KOPT-K1 (cell line): ENCODE results near the gene AMH.

ENCODE experiments used
- H3K27ac ChIP-seq: fragments of 200-600 bp; sonication (generic); 2 replicates; pipeline ENCODE4 v1.5.1; 2016; ENCODE audit warnings: antibody characterized with exemption, mild to moderate bottlenecking, low read depth, low read length; ENCODE audit not compliant: poor library complexity, severe bottlenecking
- H3K36me3 ChIP-seq: fragments of 200-600 bp; sonication (generic); 2 replicates; pipeline ENCODE4 v1.5.1; 2017; ENCODE audit warnings: antibody characterized with exemption, mild to moderate bottlenecking, low read length, moderate library complexity; ENCODE audit not compliant: insufficient read depth
- H3K9me3 ChIP-seq: fragments of 200-600 bp; sonication (generic); 2 replicates; pipeline ENCODE4 v1.5.1; 2017; ENCODE audit warnings: antibody characterized with exemption, low read length, mild to moderate bottlenecking; ENCODE audit not compliant: insufficient read depth, poor library complexity, severe bottlenecking

AMH gene

DNA sequence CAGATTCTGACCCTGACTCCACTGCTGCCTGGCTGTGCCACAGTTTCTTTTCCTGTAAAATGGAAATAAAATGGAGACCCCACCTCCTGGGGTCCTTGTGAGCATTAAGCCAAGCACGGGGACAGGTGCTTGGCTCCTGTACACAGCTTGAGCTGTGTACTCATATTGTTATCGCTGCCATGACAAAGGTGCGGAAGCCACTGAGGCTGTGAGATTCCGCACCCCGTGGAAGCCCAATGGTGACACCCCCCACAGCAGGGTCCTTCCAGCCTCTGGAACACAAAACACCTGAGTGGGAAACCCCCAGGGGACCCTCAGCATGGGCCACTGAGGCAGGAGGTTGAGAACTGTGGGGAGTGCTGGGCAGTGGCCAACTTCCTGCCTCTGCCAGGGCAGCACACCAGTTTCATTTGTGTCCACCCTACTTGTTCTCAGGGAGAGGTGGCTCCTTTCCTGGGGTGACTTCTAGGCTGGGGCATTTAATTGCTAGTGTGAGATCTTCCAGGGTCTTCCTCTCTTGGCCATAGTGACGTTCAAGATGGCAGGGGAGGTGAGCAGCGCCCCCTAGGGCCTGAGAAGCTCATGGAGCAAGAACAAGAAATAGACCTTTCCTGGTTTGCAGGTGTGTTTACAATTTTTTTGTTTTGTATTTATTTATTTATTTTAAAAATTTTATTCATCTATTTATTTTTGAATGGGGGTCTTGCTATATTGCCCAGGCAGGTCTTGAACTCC, 12.5 kb downstream of the AMH start:
- Histone ChIP-seq H3K36me3 (no peaks in the 10 kb centered on the region), H3K9me3 (no peaks in the 10 kb centered on the region), H3K27ac (no peak overlapping the region)

DNA sequence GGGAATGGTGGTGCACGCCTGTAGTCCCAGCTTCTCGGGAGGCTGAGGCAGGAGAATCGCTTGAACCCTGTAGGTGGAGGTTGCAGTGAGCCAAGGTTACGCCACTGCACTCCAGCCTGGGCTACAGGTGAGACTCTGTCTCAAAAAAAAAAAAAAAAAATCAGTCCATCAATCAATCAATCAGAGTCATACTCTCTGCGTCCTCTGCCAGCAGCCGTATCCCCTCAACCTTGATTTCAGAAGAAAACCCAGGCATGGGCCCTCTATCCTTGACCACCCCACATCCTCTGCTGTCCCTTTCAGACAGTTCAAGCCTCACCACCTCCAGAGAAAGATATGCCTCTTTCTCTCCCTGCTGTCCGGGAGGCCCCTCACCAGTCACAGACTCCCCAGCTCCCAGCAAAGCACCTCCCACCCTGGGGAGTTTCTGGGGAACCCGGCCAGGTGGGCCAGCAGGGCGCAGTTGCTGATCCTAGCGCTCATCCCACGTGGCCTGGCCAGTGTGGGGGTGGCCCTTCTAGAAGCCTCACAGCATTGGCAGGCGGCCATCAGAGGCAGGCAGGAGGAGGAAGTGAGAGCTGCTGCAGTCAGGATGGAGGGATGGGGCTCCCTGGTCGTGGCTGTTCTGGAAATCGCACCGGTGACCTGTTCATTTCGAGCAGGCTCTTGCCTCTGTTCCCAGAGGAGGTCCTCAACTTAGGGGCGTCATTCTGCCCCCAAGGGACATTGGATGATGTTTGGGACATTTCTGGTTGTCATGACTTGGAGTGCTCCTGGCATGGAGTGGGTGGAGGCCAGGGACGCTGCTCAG, 17.3 kb downstream of the AMH start:
- H3K27ac ChIP-seq, result no peak overlapping the region
- no peaks in the 10 kb centered on the region for H3K9me3 ChIP-seq
- peaks cover 4% of the 10 kb centered on the region for H3K36me3 ChIP-seq

DNA sequence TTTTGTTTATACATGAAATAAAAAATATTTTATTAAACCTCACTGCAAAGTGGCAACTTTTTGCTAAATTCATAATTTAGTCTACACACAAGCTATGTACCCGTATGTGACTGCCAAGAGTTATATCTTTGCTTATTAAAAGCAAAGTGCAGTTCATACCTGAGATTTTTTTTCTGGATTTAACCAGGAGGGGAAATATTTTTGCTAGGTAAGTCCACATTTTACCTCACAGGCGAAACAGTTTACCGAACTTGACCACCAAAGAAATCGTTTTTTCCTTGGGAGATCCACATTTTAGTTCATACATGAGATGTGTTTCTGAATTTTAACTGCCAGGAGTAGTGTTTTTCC, 19.3 kb downstream of the AMH start:
- Histone ChIP-seq H3K9me3 (no peaks in the 10 kb centered on the region), H3K36me3 (peaks cover 25% of the 10 kb centered on the region), H3K27ac (peak overlapping the region; percentile 57)

DNA sequence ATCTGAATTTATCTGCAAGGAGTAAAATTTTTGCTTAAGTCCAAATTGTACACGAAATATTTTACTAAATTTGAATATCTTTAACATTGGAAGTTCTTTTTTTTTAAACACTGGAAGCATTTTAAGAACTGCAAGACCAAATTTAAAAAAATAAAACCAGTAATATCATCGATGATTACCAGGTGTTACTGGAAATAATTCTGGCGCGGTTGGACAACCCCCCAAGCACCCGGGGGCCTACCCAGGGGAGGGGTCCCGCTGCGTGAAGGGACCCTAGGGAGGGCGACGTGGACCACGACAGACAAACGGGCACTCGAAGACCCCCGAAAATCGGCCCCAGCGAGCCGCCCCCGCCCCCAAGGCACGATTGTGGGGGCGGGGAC, 19.7 kb downstream of the AMH start:
- peaks cover 25% of the 10 kb centered on the region for H3K36me3 ChIP-seq
- H3K9me3 ChIP-seq, result no peaks in the 10 kb centered on the region
- peak overlapping the region; percentile 57 for H3K27ac ChIP-seq

DNA sequence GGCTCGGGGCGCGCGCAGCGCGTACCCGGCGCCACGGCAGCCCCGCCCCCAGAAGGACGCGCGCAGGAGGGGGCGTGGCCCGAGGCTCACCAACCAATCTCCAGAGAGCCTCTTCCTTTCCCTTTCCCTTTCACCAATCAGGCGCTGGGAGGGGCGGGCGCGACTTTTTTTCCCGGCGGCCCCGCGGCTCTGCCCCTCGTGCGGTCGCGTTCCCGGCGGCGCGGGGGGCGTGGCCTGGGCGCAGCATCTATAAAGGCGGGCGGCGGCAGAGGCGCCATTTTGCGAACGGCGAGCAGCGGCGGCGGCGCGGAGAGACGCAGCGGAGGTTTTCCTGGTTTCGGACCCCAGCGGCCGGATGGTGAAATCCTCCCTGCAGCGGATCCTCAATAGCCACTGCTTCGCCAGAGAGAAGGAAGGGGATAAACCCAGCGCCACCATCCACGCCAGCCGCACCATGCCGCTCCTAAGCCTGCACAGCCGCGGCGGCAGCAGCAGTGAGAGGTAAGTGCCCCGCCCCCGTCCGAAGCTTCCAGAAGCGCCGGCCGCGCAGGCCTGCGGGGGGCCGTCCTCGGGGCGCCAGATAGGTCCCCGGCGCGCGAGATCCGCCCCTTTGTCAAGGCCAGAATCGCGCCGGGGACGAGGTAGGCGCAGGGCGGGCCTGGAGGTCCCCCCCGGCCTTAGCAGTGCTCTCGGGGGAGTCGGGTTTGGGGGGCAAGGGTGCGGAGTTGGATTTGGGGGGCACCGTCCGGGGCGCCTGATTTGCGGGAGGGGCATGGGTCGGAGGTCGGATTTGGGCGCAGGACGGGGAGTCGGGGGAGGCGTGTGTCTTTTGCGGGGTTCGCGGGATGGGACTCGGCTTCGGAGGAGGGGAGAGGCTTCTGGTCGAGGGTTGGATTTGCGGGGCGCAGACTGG, 20.4 kb downstream of the AMH start:
- Histone ChIP-seq H3K9me3 (no peaks in the 10 kb centered on the region), H3K36me3 (peaks cover 31% of the 10 kb centered on the region)

DNA sequence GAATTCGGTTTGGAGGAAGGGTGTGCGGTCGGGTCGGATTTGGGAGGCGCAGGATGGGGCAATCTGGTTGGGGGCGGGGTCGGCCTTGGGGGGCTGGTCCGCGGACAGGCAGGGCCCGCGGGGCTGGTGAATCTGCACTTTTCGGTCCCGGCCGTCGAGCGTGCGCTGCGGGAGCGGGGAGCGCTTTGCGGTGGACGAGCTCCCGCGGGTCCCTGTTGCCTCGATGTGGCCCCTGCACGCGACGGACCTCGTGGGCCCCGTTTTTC, 21.0 kb downstream of the AMH start:
- Histone ChIP-seq H3K27ac (peak overlapping the region; percentile 87), H3K36me3 (peaks cover 35% of the 10 kb centered on the region), H3K9me3 (no peaks in the 10 kb centered on the region)

More for the DNA sequence above, 20.4 kb downstream of the AMH start:
- H3K27ac ChIP-seq, result peak overlapping the region; percentile 87

DNA sequence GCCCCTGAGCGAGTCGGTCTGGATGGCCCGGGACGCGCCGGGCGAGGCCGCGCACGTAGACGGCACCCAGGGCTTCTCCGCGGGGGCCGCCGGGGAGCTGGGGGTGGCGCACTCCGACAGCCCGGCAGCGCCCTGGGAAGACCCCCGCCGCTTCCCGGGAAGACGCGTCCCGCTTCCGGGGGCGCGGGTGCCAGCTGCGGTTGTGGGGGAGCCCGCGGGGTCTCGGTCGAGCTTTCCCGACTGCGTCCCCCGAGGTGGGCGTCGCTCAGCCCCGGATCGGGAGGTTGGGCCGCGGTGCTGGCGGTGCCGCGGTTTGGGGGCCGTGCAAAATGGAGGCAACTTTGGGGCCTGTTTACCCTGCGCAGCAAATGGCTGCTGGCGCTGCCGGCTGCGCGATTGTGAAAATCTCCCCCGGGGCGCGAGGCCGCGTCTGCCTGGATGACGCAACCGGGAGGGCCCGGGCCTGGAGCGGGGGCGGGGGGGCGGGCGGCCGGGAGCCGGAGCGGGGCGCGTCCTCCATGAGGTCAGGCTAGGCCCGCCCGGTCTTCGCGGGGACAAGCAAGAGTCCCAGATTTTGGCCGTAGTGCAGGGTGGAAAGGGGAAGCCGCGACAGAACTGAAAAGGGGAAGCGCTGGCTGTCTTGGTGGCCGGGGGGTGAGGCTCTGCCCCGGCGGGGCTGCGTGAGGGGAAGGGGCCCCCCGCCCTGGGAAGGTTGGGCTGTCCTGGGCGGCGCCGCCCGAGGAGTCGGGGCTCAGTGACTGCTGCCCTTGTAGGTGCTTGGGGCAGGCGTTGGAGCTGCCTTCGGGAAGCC, 21.5 kb downstream of the AMH start:
- Histone ChIP-seq H3K27ac (peak overlapping the region; percentile 87), H3K9me3 (no peaks in the 10 kb centered on the region), H3K36me3 (peaks cover 41% of the 10 kb centered on the region)

DNA sequence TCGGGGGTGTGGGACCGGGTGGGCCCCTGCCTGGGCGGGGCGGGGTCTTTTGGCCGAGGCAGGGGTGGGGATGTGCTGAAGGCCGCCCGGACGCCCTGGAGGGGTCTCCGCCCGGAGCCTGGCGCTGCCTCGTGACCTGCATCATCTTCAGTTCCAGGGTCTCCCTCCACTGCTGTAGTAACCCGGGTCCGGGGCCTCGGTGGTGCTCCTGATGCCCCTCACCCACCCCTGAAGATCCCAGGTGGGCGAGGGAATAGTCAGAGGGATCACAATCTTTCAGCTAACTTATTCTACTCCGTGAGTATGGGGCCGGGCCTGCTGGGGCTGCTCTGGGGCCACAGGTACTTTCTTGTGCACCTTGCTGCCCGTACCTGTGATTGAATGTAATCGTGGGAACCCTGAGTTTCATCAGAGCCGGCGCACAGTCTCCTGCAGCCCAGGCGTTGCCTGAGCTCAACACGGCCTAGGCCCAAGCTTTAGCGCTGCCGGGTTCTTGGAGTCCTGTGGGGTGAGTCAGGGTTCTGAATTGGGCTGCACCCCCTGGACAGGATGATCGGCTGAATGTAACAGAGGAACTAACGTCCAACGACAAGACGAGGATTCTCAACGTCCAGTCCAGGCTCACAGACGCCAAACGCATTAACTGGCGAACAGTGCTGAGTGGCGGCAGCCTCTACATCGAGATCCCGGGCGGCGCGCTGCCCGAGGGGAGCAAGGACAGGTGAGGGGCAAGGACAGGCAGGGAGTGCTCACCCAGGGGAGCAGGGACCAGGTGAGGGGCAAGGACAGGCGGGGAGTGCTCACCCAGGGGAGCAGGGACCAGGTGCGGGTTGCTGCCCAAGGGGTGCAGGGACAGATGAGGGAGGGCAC, 22.3 kb downstream of the AMH start:
- H3K27ac ChIP-seq, result peak overlapping the region; percentile 87
- peaks cover 49% of the 10 kb centered on the region for H3K36me3 ChIP-seq
- H3K9me3 ChIP-seq, result no peaks in the 10 kb centered on the region

DNA sequence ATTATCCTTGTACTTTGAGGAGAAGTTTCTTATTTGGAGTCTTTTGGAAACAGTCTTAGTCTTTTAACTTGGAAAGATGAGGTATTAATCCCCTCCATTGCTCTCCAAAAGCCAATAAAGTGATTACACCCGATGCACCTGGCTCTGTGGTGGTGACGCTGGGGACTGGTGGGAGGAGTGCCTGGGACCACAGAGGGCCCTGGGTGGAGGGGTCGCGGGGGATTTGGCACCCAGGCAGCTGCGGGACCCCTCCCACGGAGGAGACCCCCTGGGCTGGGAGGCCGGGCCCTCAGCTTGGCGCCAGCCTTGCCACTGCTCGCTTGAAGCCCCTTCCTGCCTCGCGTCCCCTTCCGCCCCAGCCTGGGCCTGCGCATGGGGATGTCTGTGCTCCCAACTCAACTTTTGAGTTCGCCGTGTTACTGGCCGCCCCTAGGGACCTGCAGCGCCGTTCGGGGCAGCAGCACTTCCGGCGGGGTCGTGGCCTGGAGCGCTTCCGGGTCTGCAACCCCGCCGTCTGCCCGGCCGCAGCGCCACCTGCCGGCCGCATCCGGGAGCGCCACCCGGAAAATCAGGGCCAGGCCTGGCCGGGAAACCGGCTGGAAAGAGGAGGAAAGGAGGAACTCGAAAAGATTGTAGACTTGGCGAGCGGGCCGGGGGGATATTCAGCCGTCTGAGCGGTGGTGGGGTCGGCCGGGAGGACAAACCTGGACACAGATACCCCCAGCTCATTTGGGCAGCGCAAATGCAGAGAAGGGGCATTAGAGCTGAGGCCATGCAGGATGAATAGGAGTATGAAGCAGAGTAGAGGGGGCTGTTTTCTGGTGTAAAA, 24.4 kb downstream of the AMH start:
- Histone ChIP-seq H3K9me3 (no peaks in the 10 kb centered on the region), H3K27ac (peak overlapping the region; percentile 87), H3K36me3 (peaks cover 52% of the 10 kb centered on the region)

DNA sequence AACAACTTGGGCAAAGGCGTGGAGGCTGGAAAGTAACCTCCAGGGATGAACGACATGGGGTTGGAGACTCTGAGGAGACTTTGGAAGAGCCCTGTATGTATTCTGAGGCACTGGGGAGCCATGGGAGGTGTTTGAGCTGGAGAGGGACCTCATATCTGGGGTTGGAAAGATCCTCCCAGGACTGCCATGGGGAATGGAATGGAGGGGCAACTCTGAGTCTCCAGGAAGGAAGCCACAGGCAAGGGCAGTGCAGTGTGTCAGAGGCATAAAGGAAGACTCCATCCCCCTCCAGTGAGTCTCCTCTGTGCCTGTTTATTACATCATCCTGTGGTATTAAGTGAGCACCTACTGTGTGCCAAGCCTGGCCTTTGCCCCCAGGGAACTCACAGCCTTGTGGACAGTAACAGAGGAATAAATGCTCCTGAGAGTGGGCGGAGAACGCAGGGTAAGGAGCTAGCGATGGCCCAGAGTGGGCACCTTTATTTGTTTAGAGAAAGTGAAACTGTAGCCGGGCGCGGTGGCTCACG, 25.1 kb downstream of the AMH start:
- Histone ChIP-seq H3K27ac (peak overlapping the region; percentile 87), H3K36me3 (peaks cover 52% of the 10 kb centered on the region), H3K9me3 (no peaks in the 10 kb centered on the region)

DNA sequence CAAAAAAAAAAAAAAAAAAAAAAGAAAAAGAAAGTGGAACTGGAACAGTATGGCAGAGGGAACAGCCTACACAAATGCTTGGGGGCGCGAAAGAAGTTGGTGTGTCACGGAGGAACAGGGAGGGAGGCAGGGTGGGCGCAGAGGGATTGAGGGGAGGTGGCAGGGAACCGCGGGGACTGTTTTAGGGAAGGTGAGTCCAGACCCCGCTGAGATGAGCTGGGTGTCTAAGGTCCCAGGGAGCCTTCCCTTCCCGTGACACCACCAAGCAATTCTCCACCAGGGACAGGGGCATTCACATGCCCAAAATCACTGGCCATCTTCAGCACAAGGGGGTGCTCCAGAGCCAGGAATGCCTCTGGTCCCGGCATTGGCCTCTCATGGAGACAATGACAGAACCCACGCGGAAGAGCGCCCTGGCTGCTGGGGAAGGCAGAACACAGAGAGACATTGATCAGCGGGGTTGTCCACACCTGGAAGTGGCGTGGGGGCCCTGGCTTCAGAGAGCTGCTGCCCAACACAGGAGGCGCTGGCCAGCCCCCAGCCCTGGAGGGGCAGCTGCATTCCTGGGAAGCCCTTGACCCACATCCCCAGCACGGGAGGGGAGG, 25.9 kb downstream of the AMH start:
- Histone ChIP-seq H3K9me3 (no peaks in the 10 kb centered on the region), H3K36me3 (peaks cover 52% of the 10 kb centered on the region), H3K27ac (no peak overlapping the region)

DNA sequence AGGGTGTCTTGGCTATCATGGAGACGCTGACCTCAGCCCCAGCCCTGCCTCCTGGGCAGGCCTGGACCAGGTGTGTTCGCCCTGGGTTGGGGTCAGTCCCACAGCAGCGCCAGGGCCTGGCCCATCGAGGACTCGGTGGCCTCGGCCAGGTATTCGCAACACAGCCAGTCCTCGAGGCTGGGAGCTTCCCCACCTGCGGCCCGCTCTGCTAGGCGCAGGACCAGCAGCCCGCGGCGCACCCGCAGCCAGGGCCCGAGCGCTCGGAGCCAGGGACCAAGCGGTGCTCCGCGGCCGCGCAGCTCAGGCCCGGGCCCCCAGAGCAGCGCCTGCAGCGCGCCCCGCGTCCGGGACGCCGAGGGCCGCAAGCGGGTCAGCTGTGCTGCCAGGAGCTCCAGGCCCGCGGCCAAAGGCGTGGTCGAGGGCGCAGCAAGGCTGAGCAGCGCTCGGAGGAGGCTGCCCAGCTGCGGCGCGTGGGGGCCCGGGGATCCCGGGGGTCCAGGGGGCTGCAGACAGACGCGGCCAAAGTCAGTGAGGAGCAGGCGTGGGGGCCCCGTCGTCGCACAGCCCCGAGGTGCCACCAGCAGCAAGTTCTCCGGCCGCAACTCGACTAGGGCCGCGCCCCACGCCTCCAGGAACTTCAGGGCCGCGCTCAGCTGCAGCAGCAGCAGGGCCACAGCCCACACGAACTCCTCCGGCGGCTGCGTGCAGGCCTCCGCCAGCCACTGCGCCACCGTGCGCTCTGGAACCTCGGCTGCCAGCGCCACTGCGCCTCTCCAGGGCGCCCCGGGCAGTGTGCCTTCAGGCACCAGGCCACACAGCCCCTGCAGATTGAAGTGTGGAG, 26.7 kb downstream of the AMH start:
- Histone ChIP-seq H3K36me3 (peaks cover 52% of the 10 kb centered on the region), H3K27ac (no peak overlapping the region)

More for the DNA sequence above, 26.7 kb downstream of the AMH start:
- no peaks in the 10 kb centered on the region for H3K9me3 ChIP-seq
